ENCODE data around the gene UNC5CL.

The UNC5CL gene

GRCh38 chr6:41047745-41048732, 9.0 kb upstream of the UNC5CL start:
- H4K12ac ChIP-seq (ENCODE audit: low read depth, low read length), result no peak overlapping the region
- no peak overlapping the region for H3K4me3 ChIP-seq (ENCODE audit: low read depth, low read length)
- no peak overlapping the region for H3K27ac ChIP-seq (ENCODE audit: low read depth, low read length)
- H3K9ac ChIP-seq (ENCODE audit: low read length), result no peak overlapping the region
- H3K79me1 ChIP-seq (ENCODE audit: low read length), result peaks cover 14% of the 10 kb centered on the region
- peak overlapping the region; percentile 72 for H2AK5ac ChIP-seq (ENCODE audit: low read length)
- peak overlapping the region; percentile 0 for H3K14ac ChIP-seq (ENCODE audit: low read length)
- no peak overlapping the region for H3K4me2 ChIP-seq (ENCODE audit: low read length)
- peak overlapping the region; percentile 39 for H2BK12ac ChIP-seq (ENCODE audit: low read length)
- no peak overlapping the region for H3K4ac ChIP-seq (ENCODE audit: low read depth, low read length)
- WGBS (ENCODE audit: extremely low coverage, insufficient coverage, insufficient read length), result no CpG with 5 or more reads among the region's 9 CpGs
- no peak overlapping the region for H2AFZ ChIP-seq (ENCODE audit: insufficient read depth, low read length, poor library complexity)
- H2BK120ac ChIP-seq (ENCODE audit: insufficient read depth, low read length, poor library complexity), result peak overlapping the region; percentile 28
- H4K8ac ChIP-seq (ENCODE audit: low read depth, low read length), result no peak overlapping the region
- no peak for DNase-seq
- H3K18ac ChIP-seq (ENCODE audit: low read length), result peak overlapping the region; percentile 8
- no peak overlapping the region for H3K23ac ChIP-seq (ENCODE audit: low read length)
- H3K36me3 ChIP-seq (ENCODE audit: control insufficient read depth in 1 of 2, insufficient read depth in 2 of 2, low read length in 2 of 2), result no peaks in the 10 kb centered on the region
- H3K79me2 ChIP-seq (ENCODE audit: control insufficient read depth, insufficient read depth, low read length, poor library complexity), result no peaks in the 10 kb centered on the region
- peaks cover 22 to 25% of the 10 kb centered on the region in 2 experiments for H3K4me1 ChIP-seq (ENCODE audit: control insufficient read depth in 1 of 2, insufficient read depth in 2 of 2, low read length in 2 of 2)
- no peaks in the 10 kb centered on the region for H3K27me3 ChIP-seq (ENCODE audit: insufficient read depth, low read length)
- peak overlapping the region; percentile 77 for H4K91ac ChIP-seq (ENCODE audit: low read depth, low read length)
- no peaks in the 10 kb centered on the region for H3K9me3 ChIP-seq (ENCODE audit: insufficient read depth, low read depth, low read length)
- H2BK5ac ChIP-seq (ENCODE audit: low read depth, low read length, poor library complexity), result no peak overlapping the region

GRCh38 chr6:41047306-41047705, 8.3 kb upstream of the UNC5CL start:
- Histone ChIP-seq H3K79me2 (ENCODE audit: control insufficient read depth, insufficient read depth, low read length, poor library complexity) (no peaks in the 10 kb centered on the region), H3K79me1 (ENCODE audit: low read length) (peaks cover 14% of the 10 kb centered on the region), H3K4me2 (ENCODE audit: low read length) (no peak overlapping the region), H3K4ac (ENCODE audit: low read depth, low read length) (no peak overlapping the region), H3K23ac (ENCODE audit: low read length) (no peak overlapping the region), H4K8ac (ENCODE audit: low read depth, low read length) (no peak overlapping the region), H3K4me3 (ENCODE audit: low read depth, low read length) (no peak overlapping the region), H3K4me1 (ENCODE audit: control insufficient read depth in 1 of 2, insufficient read depth in 2 of 2, low read length in 2 of 2) (peaks cover 22 to 24% of the 10 kb centered on the region in 2 experiments), H2AK5ac (ENCODE audit: low read length) (no peak overlapping the region), H3K36me3 (ENCODE audit: control insufficient read depth in 1 of 2, insufficient read depth in 2 of 2, low read length in 2 of 2) (no peaks in the 10 kb centered on the region), H2BK12ac (ENCODE audit: low read length) (no peak overlapping the region), H2AFZ (ENCODE audit: insufficient read depth, low read length, poor library complexity) (no peak overlapping the region), H3K9ac (ENCODE audit: low read length) (no peak overlapping the region), H2BK5ac (ENCODE audit: low read depth, low read length, poor library complexity) (no peak overlapping the region), H3K27ac (ENCODE audit: low read depth, low read length) (no peak overlapping the region), H3K18ac (ENCODE audit: low read length) (no peak overlapping the region), H4K91ac (ENCODE audit: low read depth, low read length) (no peak overlapping the region), H3K9me3 (ENCODE audit: insufficient read depth, low read depth, low read length) (no peaks in the 10 kb centered on the region), H4K12ac (ENCODE audit: low read depth, low read length) (no peak overlapping the region), H2BK120ac (ENCODE audit: insufficient read depth, low read length, poor library complexity) (no peak overlapping the region), H3K27me3 (ENCODE audit: insufficient read depth, low read length) (no peaks in the 10 kb centered on the region), H3K14ac (ENCODE audit: low read length) (no peak overlapping the region)
- no peak for DNase-seq
- WGBS (ENCODE audit: extremely low coverage, insufficient coverage, insufficient read length), result no CpG with 5 or more reads among the region's 2 CpGs

GRCh38 chr6:41046084-41046483, 7.1 kb upstream of the UNC5CL start:
- DNase-seq, result no peak
- Histone ChIP-seq H2BK12ac (ENCODE audit: low read length) (no peak overlapping the region), H2BK5ac (ENCODE audit: low read depth, low read length, poor library complexity) (no peak overlapping the region), H3K14ac (ENCODE audit: low read length) (no peak overlapping the region), H3K18ac (ENCODE audit: low read length) (no peak overlapping the region), H3K27me3 (ENCODE audit: insufficient read depth, low read length) (no peaks in the 10 kb centered on the region), H3K36me3 (ENCODE audit: control insufficient read depth in 1 of 2, insufficient read depth in 2 of 2, low read length in 2 of 2) (no peaks in the 10 kb centered on the region), H3K9ac (ENCODE audit: low read length) (no peak overlapping the region), H3K4me2 (ENCODE audit: low read length) (no peak overlapping the region), H4K12ac (ENCODE audit: low read depth, low read length) (no peak overlapping the region), H2AK5ac (ENCODE audit: low read length) (no peak overlapping the region), H2AFZ (ENCODE audit: insufficient read depth, low read length, poor library complexity) (no peak overlapping the region), H3K9me3 (ENCODE audit: insufficient read depth, low read depth, low read length) (no peaks in the 10 kb centered on the region), H3K27ac (ENCODE audit: low read depth, low read length) (no peak overlapping the region), H3K79me2 (ENCODE audit: control insufficient read depth, insufficient read depth, low read length, poor library complexity) (no peaks in the 10 kb centered on the region), H4K8ac (ENCODE audit: low read depth, low read length) (no peak overlapping the region), H3K79me1 (ENCODE audit: low read length) (peaks cover 14% of the 10 kb centered on the region), H3K4me3 (ENCODE audit: low read depth, low read length) (no peak overlapping the region), H2BK120ac (ENCODE audit: insufficient read depth, low read length, poor library complexity) (no peak overlapping the region), H3K4ac (ENCODE audit: low read depth, low read length) (no peak overlapping the region), H3K4me1 (ENCODE audit: control insufficient read depth in 1 of 2, insufficient read depth in 2 of 2, low read length in 2 of 2) (peaks cover 17 to 21% of the 10 kb centered on the region in 2 experiments), H4K91ac (ENCODE audit: low read depth, low read length) (no peak overlapping the region), H3K23ac (ENCODE audit: low read length) (no peak overlapping the region)
- WGBS (ENCODE audit: extremely low coverage, insufficient coverage, insufficient read length), result no CpG with 5 or more reads among the region's 1 CpG

GRCh38 chr6:41045664-41046063, 6.6 kb upstream of the UNC5CL start:
- Histone ChIP-seq H3K4me3 (ENCODE audit: low read depth, low read length) (no peak overlapping the region), H2BK5ac (ENCODE audit: low read depth, low read length, poor library complexity) (no peak overlapping the region), H2AFZ (ENCODE audit: insufficient read depth, low read length, poor library complexity) (no peak overlapping the region), H3K27me3 (ENCODE audit: insufficient read depth, low read length) (no peaks in the 10 kb centered on the region), H3K4ac (ENCODE audit: low read depth, low read length) (no peak overlapping the region), H4K12ac (ENCODE audit: low read depth, low read length) (no peak overlapping the region), H3K9me3 (ENCODE audit: insufficient read depth, low read depth, low read length) (no peaks in the 10 kb centered on the region), H2BK120ac (ENCODE audit: insufficient read depth, low read length, poor library complexity) (no peak overlapping the region), H3K79me2 (ENCODE audit: control insufficient read depth, insufficient read depth, low read length, poor library complexity) (no peaks in the 10 kb centered on the region), H3K36me3 (ENCODE audit: control insufficient read depth in 1 of 2, insufficient read depth in 2 of 2, low read length in 2 of 2) (no peaks in the 10 kb centered on the region), H2BK12ac (ENCODE audit: low read length) (no peak overlapping the region), H3K14ac (ENCODE audit: low read length) (no peak overlapping the region), H2AK5ac (ENCODE audit: low read length) (no peak overlapping the region), H3K79me1 (ENCODE audit: low read length) (peaks cover 14% of the 10 kb centered on the region), H3K27ac (ENCODE audit: low read depth, low read length) (no peak overlapping the region), H3K4me1 (ENCODE audit: control insufficient read depth in 1 of 2, insufficient read depth in 2 of 2, low read length in 2 of 2) (peaks cover 20 to 21% of the 10 kb centered on the region in 2 experiments), H4K91ac (ENCODE audit: low read depth, low read length) (no peak overlapping the region), H3K4me2 (ENCODE audit: low read length) (no peak overlapping the region), H3K9ac (ENCODE audit: low read length) (no peak overlapping the region), H4K8ac (ENCODE audit: low read depth, low read length) (no peak overlapping the region), H3K18ac (ENCODE audit: low read length) (no peak overlapping the region), H3K23ac (ENCODE audit: low read length) (no peak overlapping the region)
- no CpG with 5 or more reads among the region's 5 CpGs for WGBS (ENCODE audit: extremely low coverage, insufficient coverage, insufficient read length)
- no peak for DNase-seq

Measured in trophoblast cell (in vitro differentiated cells and primary cell).